ENCODE results near the gene BLID. TPM values are rescaled to one million over a fixed set of nuclear protein-coding genes. Genes with fewer than 3 reads are reported as not detected.

BLID gene
- total RNA-seq, 2 experiments from 2014 or later = not detected

Small RNA genes within 50 kb of the gene (microRNA-seq; reads per million reads assigned to microRNA genes)
- gene MIR100 (29.3 reads per million, percentile 42 among the genes with 10 or more reads in this experiment), gene MIR125B1 (not detected), gene MIRLET7A2 (47.1 reads per million, percentile 49 among the genes with 10 or more reads in this experiment)

Measured in activated CD8-positive, alpha-beta T cell treated with anti-CD3 and anti-CD28 coated beads, Interleukin-2, amount 10 ng/mL, durations not matched to agents 7 days and 5 days (primary cell).